NT2/D1 (cell line): ENCODE measurements around the gene NAT16.
A peak's percentile ranks its signal among the peaks of the same experiment; 100 is the strongest.

Experiments used
- DNase-seq: peaks from one replicate; pipeline ENCODE4 v3.0.0-alpha.2; 2011; ENCODE audit warnings: low read depth, low spot score
- H3K27me3 ChIP-seq: 2 replicates; pipeline ENCODE4 v1.6.0; 2011; ENCODE audit warnings: mild to moderate bottlenecking; ENCODE audit not compliant: insufficient read length, insufficient read depth
- H3K36me3 ChIP-seq: 2 replicates; pipeline ENCODE4 v1.6.1; 2011; ENCODE audit warnings: mild to moderate bottlenecking, low read length, mixed read lengths; ENCODE audit not compliant: insufficient read depth, insufficient read length
- H3K4me1 ChIP-seq: 2 replicates; pipeline ENCODE4 v1.5.1; 2011; ENCODE audit not compliant: insufficient read depth, insufficient read length
- H3K4me3 ChIP-seq: 2 replicates; pipeline ENCODE4 v1.5.1; 2011; ENCODE audit warnings: low read depth; ENCODE audit not compliant: insufficient read length
- H3K9ac ChIP-seq: 2 replicates; pipeline ENCODE4 v1.6.0; 2011; ENCODE audit warnings: low read depth; ENCODE audit not compliant: insufficient read length
- H3K9me3 ChIP-seq: 2 replicates; pipeline ENCODE4 v1.5.1; 2011; ENCODE audit warnings: mild to moderate bottlenecking, low read length; ENCODE audit not compliant: insufficient read depth
- SUZ12 ChIP-seq: IDR thresholded peaks from 2 replicates; pipeline ENCODE4 v1.6.1; 2011; ENCODE audit not compliant: insufficient read length, insufficient read depth; ENCODE audit errors: extremely low read depth
- YY1 ChIP-seq: IDR thresholded peaks from 2 replicates; pipeline ENCODE4 v1.6.1; 2011; ENCODE audit not compliant: insufficient read length, insufficient read depth
- ZNF274 ChIP-seq: IDR thresholded peaks from 2 replicates; pipeline ENCODE4 v1.6.1; 2011; ENCODE audit warnings: mild to moderate bottlenecking, low read depth, low read length

The NAT16 gene

DNA sequence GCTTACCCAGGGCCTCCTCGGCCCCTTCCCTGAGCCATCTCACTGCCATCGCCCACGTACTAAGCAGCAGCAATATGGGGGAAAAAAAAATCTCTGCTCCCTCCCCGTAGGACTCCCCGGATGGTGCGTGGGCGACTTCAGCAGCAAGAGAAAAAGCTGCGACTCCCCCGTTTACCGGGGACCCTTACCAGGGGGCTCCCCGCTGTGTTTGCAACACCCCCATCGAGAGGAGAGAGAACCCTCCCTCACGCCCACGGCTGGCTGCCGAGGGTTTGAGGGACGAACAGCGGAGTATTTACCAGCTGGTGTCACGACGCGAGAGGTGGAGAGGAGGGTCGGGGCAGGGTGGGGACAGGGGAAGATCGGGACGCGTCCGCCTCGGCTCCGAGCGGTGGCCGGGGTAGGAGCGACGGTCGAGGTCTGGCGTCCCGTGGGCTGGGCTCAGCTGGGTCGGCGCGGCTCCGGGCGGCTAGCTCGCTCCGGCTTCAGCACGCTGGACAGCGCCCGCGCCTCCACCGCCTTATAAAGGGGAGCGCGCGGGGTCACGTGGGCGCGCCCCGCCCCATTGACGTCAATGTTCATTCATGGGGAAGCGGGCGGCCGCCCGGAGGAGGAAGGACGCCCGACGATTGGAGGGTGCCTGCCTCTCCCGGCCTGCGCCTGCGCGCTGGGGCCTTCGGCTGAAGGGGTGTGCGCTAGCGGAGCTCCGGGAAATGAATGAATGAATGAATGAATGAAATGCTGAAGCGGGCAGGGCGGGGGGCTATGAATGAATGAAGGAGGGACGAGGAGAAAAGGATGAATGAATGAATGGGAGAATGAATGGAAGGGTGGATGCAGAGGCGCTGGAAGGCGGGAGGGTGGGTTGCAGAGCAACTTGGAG is 14.8 kb downstream of the NAT16 start, which contains the start of gene VGF:
VGF (minus strand) TSS at position 495 of the 883 bp plus-strand sequence. CDS start 726 bp downstream, outside the sequence.
- TF ChIP-seq SUZ12 (no peak), ZNF274 (no peak), YY1 (no peak)
- Histone ChIP-seq H3K4me1 (peaks cover 13% of the 10 kb centered on the region), H3K36me3 (peaks cover 2% of the 10 kb centered on the region), H3K9me3 (no peaks in the 10 kb centered on the region), H3K9ac (peak within 1 kb of the TSS; percentile 85), H3K4me3 (peak within 1 kb of the TSS; percentile 66), H3K27me3 (peaks cover 40% of the 10 kb centered on the region)
- peak; percentile 90 for DNase-seq

DNA sequence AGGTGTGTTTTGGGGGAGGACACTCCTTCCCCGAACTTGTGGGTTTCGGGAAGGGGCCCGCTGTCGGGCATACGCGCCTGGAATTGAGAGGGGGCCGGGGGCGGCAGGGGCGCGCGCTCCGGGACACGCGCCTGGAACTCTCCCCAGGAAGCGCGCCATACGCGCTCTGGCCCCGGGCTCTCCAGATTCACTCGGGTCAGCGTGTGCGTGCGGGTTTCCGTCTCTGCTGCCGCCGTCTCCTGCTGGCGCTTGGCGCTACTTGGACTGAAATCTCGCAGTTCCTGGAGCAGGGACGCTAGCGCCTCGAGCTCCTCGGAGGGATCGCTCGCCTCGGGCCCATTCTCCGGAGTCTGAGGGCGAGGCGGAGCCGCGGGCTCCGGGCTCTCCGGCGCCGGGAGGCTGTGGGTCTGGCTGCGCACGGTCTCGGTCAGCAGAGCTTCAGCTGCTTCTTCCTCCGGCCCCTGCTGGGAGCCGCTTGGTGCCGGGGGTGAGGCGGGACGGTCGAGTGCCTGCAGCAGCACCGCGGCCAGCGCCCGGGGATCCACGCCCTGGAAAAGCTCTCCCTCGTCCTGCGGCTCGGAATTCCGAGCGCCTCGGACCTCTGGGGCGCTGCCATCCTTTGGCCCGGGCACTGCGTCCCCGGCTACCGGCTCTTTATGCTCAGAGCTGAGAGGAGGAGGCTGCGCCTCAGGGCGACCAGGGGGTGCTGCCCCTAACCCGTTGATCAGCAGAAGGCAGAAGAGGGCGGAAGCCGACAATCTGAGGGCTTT is 15.8 kb downstream of the NAT16 start:
- Histone ChIP-seq H3K4me1 (peaks cover 15% of the 10 kb centered on the region), H3K27me3 (peaks cover 30% of the 10 kb centered on the region), H3K9me3 (no peaks in the 10 kb centered on the region), H3K36me3 (peaks cover 11% of the 10 kb centered on the region), H3K9ac (peak overlapping the region; percentile 85), H3K4me3 (peak overlapping the region; percentile 66)
- TF ChIP-seq YY1 (no peak), ZNF274 (no peak), SUZ12 (no peak)
- no peak for DNase-seq

DNA sequence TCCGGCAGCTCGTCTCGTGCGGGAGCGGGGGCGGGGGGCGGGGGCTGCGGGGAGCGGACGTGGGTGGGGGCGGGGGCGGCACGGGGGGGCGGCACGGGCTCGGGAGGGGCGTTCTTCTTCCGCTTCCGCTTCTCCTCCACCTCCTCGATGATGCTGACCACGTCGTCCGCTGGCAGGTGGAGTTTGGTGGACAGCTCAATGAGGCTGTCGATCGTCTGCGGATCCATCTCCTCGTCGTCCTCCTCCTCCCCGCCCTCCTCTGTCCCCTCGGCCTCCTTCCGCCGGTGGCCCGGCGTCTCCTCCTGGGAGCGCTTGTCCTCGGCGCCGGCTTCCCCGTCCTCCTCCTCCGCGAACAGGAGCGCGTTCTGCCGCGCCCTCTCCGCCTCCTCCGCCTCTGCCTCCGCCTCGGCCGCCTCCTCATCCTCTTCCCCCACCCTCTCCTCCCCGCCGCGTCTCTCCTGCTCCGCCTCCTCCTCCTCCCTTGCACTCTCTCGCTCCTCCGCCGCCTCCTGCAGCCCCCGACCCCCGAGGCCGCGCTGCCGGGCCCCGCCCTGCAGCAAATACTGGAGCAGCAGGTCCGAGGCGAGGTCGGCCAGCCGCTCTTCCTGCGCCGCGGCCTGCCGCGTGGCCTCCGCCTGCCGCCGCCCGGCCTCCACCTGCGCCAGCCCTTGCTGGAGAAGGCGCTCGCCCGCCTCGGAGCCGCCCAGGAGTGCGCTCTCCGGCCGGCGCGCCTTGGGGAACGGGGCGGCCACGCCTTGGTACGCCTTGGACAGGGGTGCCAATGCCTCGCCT is 16.6 kb downstream of the NAT16 start:
- Histone ChIP-seq H3K9me3 (no peaks in the 10 kb centered on the region), H3K9ac (peak overlapping the region; percentile 85), H3K36me3 (peaks cover 17% of the 10 kb centered on the region), H3K4me1 (peaks cover 18% of the 10 kb centered on the region), H3K27me3 (peaks cover 22% of the 10 kb centered on the region), H3K4me3 (peak overlapping the region; percentile 66)
- no peak for TF ChIP-seq ZNF274
- DNase-seq: no peak

DNA sequence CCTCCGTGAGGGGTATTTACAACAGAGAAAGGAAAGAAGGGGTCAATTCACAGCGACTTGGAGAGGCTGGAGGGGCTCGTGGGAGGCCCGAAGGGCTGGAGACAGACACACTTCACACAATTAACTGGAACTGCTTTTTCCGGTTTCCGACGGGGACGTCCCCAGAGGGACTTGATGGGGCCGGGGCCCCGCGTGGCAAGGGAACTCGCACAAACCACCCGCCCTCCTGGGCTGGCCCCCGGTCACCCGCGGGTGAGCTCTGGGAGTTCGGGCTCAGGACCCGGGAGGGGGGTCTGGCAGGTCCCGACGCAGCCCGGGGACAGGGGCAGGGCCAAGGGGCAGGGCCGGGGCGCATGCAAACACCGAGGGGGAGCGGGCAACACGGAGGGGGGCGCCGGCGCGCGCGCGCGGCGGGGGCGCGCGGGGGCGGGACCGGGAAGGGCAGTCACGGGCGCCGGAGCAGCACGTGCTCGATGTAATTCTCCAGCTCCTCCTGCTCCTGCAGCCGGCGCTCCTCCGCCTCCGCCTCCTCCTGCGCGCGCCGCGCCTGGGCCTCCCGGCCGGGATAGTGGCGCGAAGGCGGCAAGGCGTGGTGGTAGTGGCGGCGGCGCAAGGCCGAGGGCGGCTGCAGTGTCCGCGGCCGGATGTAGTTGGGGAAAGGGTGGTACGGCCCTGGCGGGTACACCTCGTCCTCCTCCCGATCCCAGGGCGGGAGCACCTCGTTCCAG is 17.4 kb downstream of the NAT16 start:
- TF ChIP-seq YY1 (no peak), SUZ12 (no peak), ZNF274 (no peak)
- no peaks in the 10 kb centered on the region for H3K9me3 ChIP-seq
- H3K27me3 ChIP-seq: peaks cover 14% of the 10 kb centered on the region
- H3K9ac ChIP-seq: peak overlapping the region; percentile 74
- peaks cover 18% of the 10 kb centered on the region for H3K4me1 ChIP-seq
- H3K36me3 ChIP-seq: peaks cover 24% of the 10 kb centered on the region
- peak overlapping the region; percentile 50 for H3K4me3 ChIP-seq
- DNase-seq: no peak

DNA sequence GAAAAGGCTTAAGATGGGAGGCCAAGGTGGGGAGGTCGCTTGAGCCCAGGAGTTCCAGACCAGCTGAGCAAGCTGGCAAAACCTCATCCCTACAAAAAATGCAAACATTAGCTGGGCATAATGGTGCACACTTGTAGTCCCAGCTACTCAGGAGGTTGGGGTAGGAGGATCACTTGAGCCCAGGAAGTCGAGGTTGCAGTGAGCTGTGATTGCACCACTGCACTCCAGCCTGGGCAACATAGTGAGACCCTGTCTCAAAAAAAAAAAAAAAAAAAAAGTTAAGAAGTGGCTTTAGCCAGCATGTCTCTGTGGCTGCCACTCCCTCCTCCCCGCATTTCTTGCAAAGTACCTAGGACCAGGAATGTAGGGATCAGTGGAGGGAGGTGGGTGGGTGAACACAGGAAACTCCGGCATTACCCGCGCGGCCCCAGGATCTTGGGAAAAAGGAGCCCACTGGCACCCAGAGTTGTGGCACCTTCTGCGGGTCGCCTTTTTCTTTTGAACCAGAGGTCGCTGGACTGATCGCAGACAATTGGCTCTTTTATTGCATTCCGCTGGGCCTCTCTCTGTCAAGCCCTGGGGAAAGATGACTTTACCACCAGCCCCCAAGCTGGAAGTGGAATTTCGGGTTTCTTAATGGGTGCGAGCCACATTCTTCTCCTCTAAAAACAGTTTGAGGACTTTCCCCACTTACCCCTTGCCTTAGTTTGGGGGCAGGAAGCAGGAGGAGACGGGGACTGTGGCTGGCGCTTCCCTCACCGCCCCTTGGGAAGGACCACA is 18.2 kb downstream of the NAT16 start:
- no peak for TF ChIP-seq ZNF274
- TF ChIP-seq SUZ12: no peak
- TF ChIP-seq YY1: no peak

DNA sequence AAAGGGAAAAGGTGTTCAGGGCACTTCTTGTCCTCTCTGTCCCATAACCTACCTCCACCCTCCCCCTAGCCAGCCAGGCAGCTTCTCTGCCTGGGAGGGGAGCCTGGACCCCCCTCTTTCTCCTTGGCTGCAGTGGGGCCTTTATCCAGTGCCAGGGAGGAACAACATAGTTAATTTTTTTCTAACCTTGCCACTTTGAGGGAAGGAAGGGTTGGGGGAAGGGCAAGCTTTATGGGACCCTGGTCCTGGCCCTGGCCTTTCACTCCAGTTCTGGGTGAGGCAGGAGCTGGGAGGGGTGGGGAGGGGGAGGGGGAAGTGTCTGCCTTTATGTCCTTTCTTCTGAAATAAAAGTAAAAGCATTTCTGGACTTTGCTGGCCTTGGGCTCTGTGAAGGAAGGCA is 19.2 kb downstream of the NAT16 start:
- TF ChIP-seq ZNF274 (no peak), YY1 (no peak), SUZ12 (no peak)

More for the DNA sequence above, 18.2 kb downstream of the NAT16 start:
- no peak for DNase-seq
- Histone ChIP-seq H3K9ac (peak overlapping the region; percentile 64), H3K4me1 (peaks cover 18% of the 10 kb centered on the region), H3K27me3 (peaks cover 9% of the 10 kb centered on the region), H3K9me3 (no peaks in the 10 kb centered on the region), H3K36me3 (peaks cover 32% of the 10 kb centered on the region), H3K4me3 (peak overlapping the region; percentile 32)

More for the DNA sequence above, 19.2 kb downstream of the NAT16 start:
- Histone ChIP-seq H3K36me3 (peaks cover 36% of the 10 kb centered on the region), H3K4me1 (peaks cover 18% of the 10 kb centered on the region), H3K9ac (no peak overlapping the region), H3K27me3 (peaks cover 7% of the 10 kb centered on the region), H3K4me3 (no peak overlapping the region), H3K9me3 (no peaks in the 10 kb centered on the region)
- no peak for DNase-seq
